Subcutaneous adipose tissue (tissue), 4 donors: ENCODE measurements around the gene MN1. TPM values are rescaled to one million over a fixed set of nuclear protein-coding genes. Genes with fewer than 3 reads are reported as not detected.

ENCODE experiments used
- CTCF ChIP-seq: fragments of 450-650 bp; IDR thresholded peaks from one replicate; pipeline ENCODE4 v1.5.1; 2016; ENCODE audit warnings: low read depth, mild to moderate bottlenecking, control low read depth, antibody characterized with exemption, moderate library complexity
- total RNA-seq, 4 donors: library from RNA; depleted of rRNA; stranded (reverse); fragments of >200 nt; gene quantifications; one replicate each; pipeline ENCODE4 v1.1.0, GENCODE V29; 2016

The MN1 gene
- total RNA-seq, 4 donors from 2014 or later: 0.68 to 3.0 (median 1.6) TPM

- TF ChIP-seq CTCF: no peak
These were observed 43.4 kb upstream of the MN1 start for GRCh38 chr22:27844656-27845591.

- no peak for TF ChIP-seq CTCF
These were observed 42.7 kb upstream of the MN1 start for GRCh38 chr22:27844256-27844655.

- TF ChIP-seq CTCF: no peak
These were observed 41.9 kb upstream of the MN1 start for GRCh38 chr22:27843441-27843840.

- TF ChIP-seq CTCF: no peak
These were observed 41.3 kb upstream of the MN1 start for GRCh38 chr22:27842669-27843431.

GRCh38 chr22:27842201-27842600 lies 40.6 kb upstream of the MN1 start:
- no peak for TF ChIP-seq CTCF

- TF ChIP-seq CTCF: no peak
These were observed 38.9 kb upstream of the MN1 start for GRCh38 chr22:27840436-27840835.

- no peak for TF ChIP-seq CTCF
These were observed 37.6 kb upstream of the MN1 start for GRCh38 chr22:27839057-27839660.
